NCI-H748 (cell line): ENCODE data around the gene BEND4.

Experiments used
- DNase-seq: peaks from one replicate; lab custom pipeline; 2025; ENCODE audit not compliant: unreplicated experiment; lab: John Stamatoyannopoulos, UW

Gene BEND4

GRCh38 chr4:42112846-42113245, 39.6 kb downstream of the BEND4 start:
- no peak for DNase-seq

DNA sequence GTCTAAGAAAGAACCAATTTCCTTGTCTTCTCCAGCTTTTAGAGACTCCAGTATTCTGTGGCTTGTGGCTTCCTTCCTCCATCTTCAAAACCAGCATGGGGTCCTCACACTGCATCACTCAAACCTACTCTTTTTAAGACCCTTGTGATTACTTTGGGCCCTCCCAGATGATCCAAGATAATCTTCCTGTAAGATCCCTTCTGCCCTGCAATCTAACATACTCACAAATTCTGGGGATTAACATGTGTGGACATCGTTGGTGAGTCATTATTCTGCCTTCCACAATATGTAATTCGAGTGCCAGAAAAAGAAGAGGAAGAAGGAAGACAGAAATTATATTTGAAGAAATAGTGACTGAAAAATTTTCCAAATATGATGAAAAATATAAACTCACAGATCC, 47.9 kb downstream of the BEND4 start:
- DNase-seq, result no peak

DNA sequence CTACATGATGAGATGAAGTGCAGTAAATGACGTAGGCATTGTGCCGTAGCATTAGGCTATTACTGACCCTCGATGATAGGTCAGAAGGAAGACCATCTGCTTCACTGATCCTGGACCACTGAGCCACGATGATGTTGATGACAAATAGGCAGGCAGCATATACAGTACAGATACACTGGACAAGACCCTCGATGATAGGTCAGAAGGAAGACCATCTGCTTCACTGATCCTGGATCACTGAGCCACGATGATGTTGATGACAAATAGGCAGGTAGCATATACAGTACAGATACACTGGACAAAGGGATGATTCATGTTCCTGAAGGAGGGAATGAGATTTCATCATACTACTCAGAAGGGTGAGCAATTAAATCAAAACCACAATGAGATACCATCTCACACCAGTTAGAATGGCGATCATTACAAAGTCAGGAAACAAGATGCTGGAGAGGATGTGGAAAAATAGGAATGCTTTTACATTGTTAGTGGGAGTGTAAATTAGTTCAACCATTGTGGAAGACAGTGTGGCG, 50.9 kb downstream of the BEND4 start:
- no peak for DNase-seq

- no peak for DNase-seq
Observed at GRCh38 chr4:42088386-42088785, 64.1 kb downstream of the BEND4 start.

GRCh38 chr4:42083816-42084215, 68.6 kb downstream of the BEND4 start:
- DNase-seq, result no peak

DNA sequence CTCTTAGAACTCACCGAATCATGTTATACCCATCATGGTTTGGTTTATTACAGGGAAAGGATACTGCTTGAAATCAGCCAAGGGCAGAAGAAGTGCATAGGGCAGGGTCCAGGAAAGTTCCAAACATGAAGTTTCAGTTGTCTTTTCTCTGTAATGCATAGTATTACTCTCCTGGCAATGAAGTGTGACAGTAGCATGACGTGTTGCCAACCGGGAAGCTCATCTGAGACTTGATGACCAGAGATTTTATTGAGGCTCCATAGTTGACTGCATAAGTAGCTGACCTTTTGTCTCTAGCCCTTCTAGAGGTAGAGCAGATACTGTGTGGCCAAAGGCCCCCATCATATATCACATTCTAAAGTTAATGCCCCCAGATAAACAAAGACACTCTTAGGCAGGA, 72.1 kb downstream of the BEND4 start:
- no peak for DNase-seq

DNA sequence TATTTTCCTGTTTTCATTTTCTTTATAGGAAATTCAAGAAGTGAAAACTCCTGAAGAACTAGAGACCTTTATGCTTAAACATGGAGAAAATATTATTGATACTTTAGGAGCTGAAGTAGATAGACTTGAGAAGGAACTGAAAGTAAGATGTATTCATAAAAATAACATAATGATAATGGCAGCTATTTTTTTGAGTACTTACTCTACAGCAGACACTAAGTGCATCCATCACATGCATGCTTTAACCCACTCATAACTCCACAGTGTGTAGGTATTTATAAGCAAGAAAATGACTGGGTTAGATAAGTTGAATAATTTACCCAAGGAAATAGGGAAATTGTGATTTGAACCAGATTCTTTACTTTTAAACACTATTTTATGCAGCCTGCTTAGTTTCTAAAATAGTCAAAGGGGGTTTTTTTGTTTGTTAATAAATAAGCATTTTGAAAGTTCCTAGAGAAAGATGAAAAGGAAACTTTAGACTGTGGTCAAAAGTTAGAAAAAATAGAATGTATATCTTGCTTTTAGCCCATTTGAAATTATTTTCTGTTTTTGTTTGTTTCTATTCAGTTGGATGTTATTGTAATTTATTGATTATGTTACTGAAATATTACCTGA, 74.2 kb downstream of the BEND4 start:
- no peak for DNase-seq

- no peak for DNase-seq
Observed at GRCh38 chr4:42074294-42074693, 78.2 kb downstream of the BEND4 start.

- DNase-seq, result no peak
Observed at GRCh38 chr4:42070463-42070862, 82.0 kb downstream of the BEND4 start.

GRCh38 chr4:42067264-42067663, 85.2 kb downstream of the BEND4 start:
- DNase-seq, result no peak

- no peak for DNase-seq
Observed at GRCh38 chr4:42066402-42066801, 86.1 kb downstream of the BEND4 start.
